SK-N-SH (cell line): Measurements from ENCODE around the gene LGALS16. TPM values are rescaled to one million over a fixed set of nuclear protein-coding genes. Genes with fewer than 3 reads are reported as not detected.

ENCODE experiments used
- polyA plus RNA-seq, 3 experiments: library from polyadenylated mRNA; depleted of rRNA; stranded (reverse); fragments of >200 nt; gene quantifications; 2 replicates each; pipeline ENCODE4 v1.2.3, GENCODE V29; 2012
- small RNA-seq, 7 experiments: library from RNA; depleted of rRNA; stranded (forward); fragments of <200 nt; gene quantifications; one replicate each; pipeline ENCODE3, GENCODE V24; 2012

The LGALS16 gene
- polyA plus RNA-seq, 1 of the 3 experiments (the other 2 are of a cell fraction), result not detected

Small RNA genes lying within 50 kb of the gene (small RNA-seq; reads per million reads assigned to genes)
- 0 reads per million in 7 experiments for gene AC005176.2
- 0 reads per million in 7 experiments for gene RPS29P27
- 0 reads per million in 7 experiments for gene RPS29P30

Other genes with a start within 250 kb of the LGALS16 start
- gene ZFP36, start 249.1 kb upstream of the LGALS16 start, polyA plus RNA-seq (2012; rRNA removed), result 19.7 and 49.3 TPM in 2 replicates
- gene PLEKHG2, start 243.2 kb upstream of the LGALS16 start, polyA plus RNA-seq (2012; rRNA removed), result 13.6 and 13.8 TPM in 2 replicates
- 5,038 and 7,541 TPM in 2 replicates for gene RPS16, start 220.0 kb upstream of the LGALS16 start, polyA plus RNA-seq (2012; rRNA removed)
- 115 and 137 TPM in 2 replicates for gene SUPT5H, start 210.3 kb upstream of the LGALS16 start, polyA plus RNA-seq (2012; rRNA removed)
- gene TIMM50, start 175.1 kb upstream of the LGALS16 start, polyA plus RNA-seq (2012; rRNA removed), result 83.8 and 98.1 TPM in 2 replicates
- 4.7 and 4.8 TPM in 2 replicates for gene DLL3, start 157.0 kb upstream of the LGALS16 start, polyA plus RNA-seq (2012; rRNA removed)
- 0.08 and 0.11 TPM in 2 replicates for gene SELENOV, start 140.8 kb upstream of the LGALS16 start, polyA plus RNA-seq (2012; rRNA removed)
- 5.4 and 6.5 TPM in 2 replicates for gene EID2B, start 123.1 kb upstream of the LGALS16 start, polyA plus RNA-seq (2012; rRNA removed)
- 13.9 and 14.1 TPM in 2 replicates for gene EID2, start 115.8 kb upstream of the LGALS16 start, polyA plus RNA-seq (2012; rRNA removed)
- not detected in 2 replicates for gene LGALS13, start 53.4 kb upstream of the LGALS16 start, polyA plus RNA-seq (2012; rRNA removed)
- not detected in 2 replicates for gene LGALS14, start 48.6 kb downstream of the LGALS16 start, polyA plus RNA-seq (2012; rRNA removed)
- not detected in 2 replicates for gene CLC, start 82.1 kb downstream of the LGALS16 start, polyA plus RNA-seq (2012; rRNA removed)
- gene LEUTX, start 122.9 kb downstream of the LGALS16 start, polyA plus RNA-seq (2012; rRNA removed), result not detected in 2 replicates
- 10.2 and 17.2 TPM in 2 replicates for gene DYRK1B, start 178.2 kb downstream of the LGALS16 start, polyA plus RNA-seq (2012; rRNA removed)
- gene FBL, start 190.5 kb downstream of the LGALS16 start, polyA plus RNA-seq (2012; rRNA removed), result 340 and 371 TPM in 2 replicates